Loucy (cell line): Measurements from ENCODE around the gene STON2.

Source experiments
- H2AFZ ChIP-seq: fragments of 200-600 bp; sonication (generic); 2 replicates; pipeline ENCODE4 v1.6.0; 2016; ENCODE audit warnings: antibody characterized with exemption, mild to moderate bottlenecking, low read length, moderate library complexity
- H3F3A ChIP-seq: fragments of 200-600 bp; 2 replicates; pipeline ENCODE4 v1.6.0; 2016; ENCODE audit warnings: antibody characterized with exemption, low read depth, mild to moderate bottlenecking
- H3K27me3 ChIP-seq: fragments of 200-600 bp; sonication (generic); 2 replicates; pipeline ENCODE4 v1.6.1; 2014; ENCODE audit warnings: low read length, mild to moderate bottlenecking; ENCODE audit not compliant: insufficient read depth, poor library complexity, severe bottlenecking
- H3K36me3 ChIP-seq: fragments of 200-600 bp; sonication (generic); 2 replicates; pipeline ENCODE4 v1.6.1; 2016; ENCODE audit warnings: low read length; ENCODE audit not compliant: insufficient read depth
- H3K4me1 ChIP-seq: fragments of 200-600 bp; sonication (generic); 2 replicates; pipeline ENCODE4 v1.5.1; 2014; ENCODE audit warnings: low read length, mild to moderate bottlenecking; ENCODE audit not compliant: insufficient read depth, poor library complexity, severe bottlenecking
- H3K4me2 ChIP-seq: fragments of 200-600 bp; sonication (generic); 2 replicates; pipeline ENCODE4 v1.6.0; 2014; ENCODE audit warnings: antibody characterized with exemption, low read length, low read depth, mild to moderate bottlenecking; ENCODE audit not compliant: poor library complexity, severe bottlenecking
- H3K4me3 ChIP-seq: fragments of 200-600 bp; sonication (generic); 2 replicates; pipeline ENCODE4 v1.5.1; 2014; ENCODE audit warnings: low read length, mild to moderate bottlenecking, mixed read lengths; ENCODE audit not compliant: poor library complexity, severe bottlenecking
- H3K79me2 ChIP-seq: fragments of 200-600 bp; sonication (generic); 2 replicates; pipeline ENCODE4 v1.6.1; 2014; ENCODE audit warnings: low read length; ENCODE audit not compliant: insufficient read depth
- H3K9ac ChIP-seq: fragments of 200-600 bp; sonication (generic); 2 replicates; pipeline ENCODE4 v1.6.0; 2014; ENCODE audit warnings: mild to moderate bottlenecking, low read depth, low read length, moderate library complexity; ENCODE audit not compliant: poor library complexity, severe bottlenecking
- H3K9me2 ChIP-seq: fragments of 200-600 bp; sonication (generic); replicated peaks from 2 replicates; pipeline ENCODE4 v1.6.1; 2016; ENCODE audit warnings: low read depth, low read length, mixed read lengths
- H3K9me3 ChIP-seq: fragments of 200-600 bp; sonication (generic); 2 replicates; pipeline ENCODE4 v1.6.1; 2014; ENCODE audit warnings: mild to moderate bottlenecking, antibody characterized with exemption, low read length, low read depth; ENCODE audit not compliant: insufficient read depth
- H4K20me1 ChIP-seq: fragments of 200-600 bp; sonication (generic); 2 replicates; pipeline ENCODE4 v1.6.0; 2014; ENCODE audit warnings: antibody characterized with exemption, low read length, mild to moderate bottlenecking; ENCODE audit not compliant: insufficient read depth, poor library complexity, severe bottlenecking
- CTCF ChIP-seq: fragments of 200-600 bp; sonication (generic); conservative IDR thresholded peaks from 2 replicates; pipeline ENCODE4 v1.5.1; 2014; ENCODE audit warnings: mild to moderate bottlenecking, antibody characterized with exemption, low read length
- EZH2phosphoT487 ChIP-seq: fragments of 200-600 bp; IDR thresholded peaks from 2 replicates; pipeline ENCODE4 v1.6.1; 2018; ENCODE audit warnings: antibody characterized with exemption, mild to moderate bottlenecking, moderate library complexity, borderline replicate concordance

Gene STON2

GRCh38 chr14:81331229-81332021 is 68.7 kb downstream of the STON2 start:
- H3K9ac ChIP-seq, result no peak overlapping the region
- H3K9me3 ChIP-seq, result no peaks in the 10 kb centered on the region
- no peaks in the 10 kb centered on the region for H3K9me2 ChIP-seq
- no peak for TF ChIP-seq CTCF
- TF ChIP-seq EZH2phosphoT487, result no peak
- H3K36me3 ChIP-seq, result no peaks in the 10 kb centered on the region
- H3K4me3 ChIP-seq, result no peak overlapping the region
- no peaks in the 10 kb centered on the region for H3K79me2 ChIP-seq
- no peaks in the 10 kb centered on the region for H3K27me3 ChIP-seq
- H3K4me1 ChIP-seq, result no peaks in the 10 kb centered on the region
- no peaks in the 10 kb centered on the region for H3F3A ChIP-seq
- H4K20me1 ChIP-seq, result no peaks in the 10 kb centered on the region
- H2AFZ ChIP-seq, result no peak overlapping the region
- no peak overlapping the region for H3K4me2 ChIP-seq

- Histone ChIP-seq H3K4me2 (no peak overlapping the region), H3K4me1 (no peaks in the 10 kb centered on the region), H3K27me3 (no peaks in the 10 kb centered on the region), H4K20me1 (no peaks in the 10 kb centered on the region), H3K9ac (no peak overlapping the region), H3K79me2 (no peaks in the 10 kb centered on the region), H3K36me3 (no peaks in the 10 kb centered on the region), H3F3A (no peaks in the 10 kb centered on the region), H3K4me3 (no peak overlapping the region), H3K9me2 (no peaks in the 10 kb centered on the region), H2AFZ (no peak overlapping the region), H3K9me3 (no peaks in the 10 kb centered on the region)
- TF ChIP-seq EZH2phosphoT487 (no peak), CTCF (no peak)
Observed at GRCh38 chr14:81330619-81331122, 69.5 kb downstream of the STON2 start.

GRCh38 chr14:81329640-81330381 is 70.3 kb downstream of the STON2 start:
- H3K4me2 ChIP-seq, result no peak overlapping the region
- H3F3A ChIP-seq, result no peaks in the 10 kb centered on the region
- H3K9me3 ChIP-seq, result no peaks in the 10 kb centered on the region
- H2AFZ ChIP-seq, result no peak overlapping the region
- no peaks in the 10 kb centered on the region for H3K36me3 ChIP-seq
- H3K9ac ChIP-seq, result no peak overlapping the region
- H3K27me3 ChIP-seq, result no peaks in the 10 kb centered on the region
- H4K20me1 ChIP-seq, result no peaks in the 10 kb centered on the region
- no peaks in the 10 kb centered on the region for H3K4me1 ChIP-seq
- H3K4me3 ChIP-seq, result no peak overlapping the region
- H3K79me2 ChIP-seq, result no peaks in the 10 kb centered on the region
- H3K9me2 ChIP-seq, result no peaks in the 10 kb centered on the region
- TF ChIP-seq EZH2phosphoT487 (no peak), CTCF (no peak)
